Measurements from ENCODE around the gene ZNRF4. TPM values are rescaled to one million over a fixed set of nuclear protein-coding genes. Genes with fewer than 3 reads are reported as not detected.

ZNRF4 gene
- total RNA-seq, 1 experiment from 2014 or later, result not detected

DNA sequence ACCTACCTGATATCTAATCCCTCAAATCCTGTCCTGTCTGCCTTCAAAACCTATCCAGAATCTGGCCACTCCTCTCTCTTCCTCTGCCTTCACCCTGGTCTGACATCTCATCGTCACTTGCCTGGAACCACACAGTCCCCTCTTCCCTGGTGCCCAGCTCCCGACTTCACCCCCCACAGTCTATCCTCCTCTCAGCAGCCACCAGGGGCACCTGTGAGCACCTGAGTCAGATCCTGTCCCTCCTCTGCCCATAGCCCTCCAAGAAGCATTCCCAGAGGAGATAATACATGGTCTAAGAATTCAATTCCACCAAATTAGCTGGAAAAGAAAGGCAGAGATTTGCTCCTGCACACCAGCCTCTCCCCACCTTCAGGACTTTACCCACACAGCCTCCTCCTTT is 48.9 kb downstream of the ZNRF4 start:
- H3K9me2 ChIP-seq (replicated peaks; ENCODE audit: insufficient read depth, low read length), result no peaks in the 10 kb centered on the region
- H4K20me1 ChIP-seq (ENCODE audit: insufficient read depth, low read depth, low read length), result no peaks in the 10 kb centered on the region
- H2AFZ ChIP-seq (ENCODE audit: low read length), result no peak overlapping the region
- H3K9me3 ChIP-seq (ENCODE audit: low read length), result peaks cover 12% of the 10 kb centered on the region
- H3K27ac ChIP-seq (ENCODE audit: low read length), result no peak overlapping the region
- H3K36me3 ChIP-seq (ENCODE audit: insufficient read depth, low read length), result no peaks in the 10 kb centered on the region
- H3K4me1 ChIP-seq (ENCODE audit: low read length), result no peaks in the 10 kb centered on the region
- no peaks in the 10 kb centered on the region for H3K27me3 ChIP-seq (ENCODE audit: low read length)
- H3K9ac ChIP-seq (ENCODE audit: low read length), result no peak overlapping the region
- no peak overlapping the region for H3K4me3 ChIP-seq (ENCODE audit: low read length)
- no peaks in the 10 kb centered on the region for H3K79me2 ChIP-seq (ENCODE audit: low read length)
- no peak for DNase-seq
- H3K4me2 ChIP-seq (ENCODE audit: low read depth, low read length, poor library complexity, severe bottlenecking), result no peak overlapping the region

Other genes with a start within 250 kb of the ZNRF4 start
- 36.6 and 98.0 TPM in 2 replicates for gene PTPRS, start 114.6 kb upstream of the ZNRF4 start, total RNA-seq (2014; rRNA removed; shearing (Covaris generic); ENCODE audit: low replicate concordance)
- 0.04 TPM in 1 of 2 replicates, not detected in the other for gene TINCR, start 112.5 kb downstream of the ZNRF4 start, total RNA-seq (2014; rRNA removed; shearing (Covaris generic); ENCODE audit: low replicate concordance)
- 40.3 and 52.7 TPM in 2 replicates for gene SAFB2, start 167.4 kb downstream of the ZNRF4 start, total RNA-seq (2014; rRNA removed; shearing (Covaris generic); ENCODE audit: low replicate concordance)
- 53.0 and 92.9 TPM in 2 replicates for gene SAFB, start 167.7 kb downstream of the ZNRF4 start, total RNA-seq (2014; rRNA removed; shearing (Covaris generic); ENCODE audit: low replicate concordance)
- gene MICOS13, start 225.1 kb downstream of the ZNRF4 start, total RNA-seq (2014; rRNA removed; shearing (Covaris generic); ENCODE audit: low replicate concordance), result 63.4 and 118 TPM in 2 replicates
- gene HSD11B1L, start 225.6 kb downstream of the ZNRF4 start, total RNA-seq (2014; rRNA removed; shearing (Covaris generic); ENCODE audit: low replicate concordance), result 6.9 and 9.0 TPM in 2 replicates
- gene RPL36, start 234.9 kb downstream of the ZNRF4 start, total RNA-seq (2014; rRNA removed; shearing (Covaris generic); ENCODE audit: low replicate concordance), result 3,189 and 3,229 TPM in 2 replicates